GM12878 (cell line): ENCODE data around the gene GNAZ. TPM values are rescaled to one million over a fixed set of nuclear protein-coding genes. Genes with fewer than 3 reads are reported as not detected.

ENCODE experiments used
- ATAC-seq: fragments of 200-7000 bp; cut with Tn5 transposase; 3 replicates; pipeline ENCODE4 v1.9.1; 2020; ENCODE audit warnings: mild to moderate bottlenecking, moderate library complexity
- BruUV-seq: library from RNA; stranded (reverse); fragments of 400-500 nt; replicated peaks from 2 replicates; lab custom pipeline; 2021; lab: Mats Ljungman, UMichigan
- CTCF ChIA-PET: fragments of 300-600 bp; sonication (Branson Sonifier 250); formaldehyde crosslinking; extraction: SDS; loops from one replicate; lab custom pipeline; 2021; ENCODE audit warnings: inconsistent platforms; lab: Yijun Ruan, JAX
- POLR2A ChIA-PET: fragments of 350-600 bp; formaldehyde crosslinking; extraction: SDS; loops from one replicate; lab custom pipeline; 2021; ENCODE audit warnings: inconsistent platforms; lab: Charles Lee
- RAD21 ChIA-PET: fragments of 300-600 bp; sonication (Branson Sonifier 250); formaldehyde crosslinking; loops from one replicate; lab custom pipeline; 2023; ENCODE audit warnings: antibody characterized with exemption; ENCODE audit not compliant: unreplicated experiment; lab: Charles Lee
- SMC1A ChIA-PET: fragments of 300-600 bp; sonication (Branson Sonifier 250); formaldehyde crosslinking; loops from one replicate; lab custom pipeline; 2023; ENCODE audit not compliant: unreplicated experiment, uncharacterized antibody; lab: Charles Lee
- DNase-seq: peaks from one replicate; pipeline ENCODE4 v3.0.0-alpha.2; 2011; ENCODE audit warnings: low read depth, low spot score
- FAIRE-seq: peaks from 3 replicates; lab custom pipeline; 2011; peaks lifted over from hg19 to GRCh38; lab: Jason Lieb, UNC
- H2AFZ ChIP-seq: 2 replicates; pipeline ENCODE4 v1.6.0; 2011; ENCODE audit warnings: low read depth, low read length, control low read depth; ENCODE audit not compliant: control insufficient read depth
- H3K27ac ChIP-seq: 2 replicates; pipeline ENCODE4 v1.5.1; 2011; ENCODE audit warnings: control low read depth; ENCODE audit not compliant: control insufficient read depth, insufficient read depth
- H3K27me3 ChIP-seq, 2 experiments: replicated peaks in 1 of 2; 2 replicates each; pipeline versions ENCODE4 v1.6.0 to v1.6.1; 2011; ENCODE audit warnings: low read length in 1 of 2; ENCODE audit not compliant: control insufficient read depth in 2 of 2, insufficient read depth in 2 of 2
- H3K36me3 ChIP-seq, 2 experiments: 2 replicates each; pipeline ENCODE4 v1.5.1; 2011; ENCODE audit warnings: low read length in 1 of 2; ENCODE audit not compliant: control insufficient read depth in 2 of 2, insufficient read depth in 2 of 2
- H3K4me1 ChIP-seq: 2 replicates; pipeline ENCODE4 v1.6.1; 2011; ENCODE audit warnings: mild to moderate bottlenecking, low read length, moderate library complexity, mixed read lengths; ENCODE audit not compliant: control insufficient read depth, insufficient read depth
- H3K4me2 ChIP-seq: 2 replicates; pipeline ENCODE4 v1.6.0; 2011; ENCODE audit warnings: control low read depth; ENCODE audit not compliant: control insufficient read depth, insufficient read depth
- H3K4me3 ChIP-seq: fragments of 200-600 bp; sonication (generic); 2 replicates; pipeline ENCODE4 v1.5.1; 2016
- H3K79me2 ChIP-seq: 2 replicates; pipeline ENCODE4 v1.6.0; 2011; ENCODE audit warnings: low read length; ENCODE audit not compliant: control insufficient read depth, insufficient read depth
- H3K9ac ChIP-seq: 2 replicates; pipeline ENCODE4 v1.8.0; 2011; ENCODE audit warnings: low read length, control low read depth, mixed read lengths; ENCODE audit not compliant: control insufficient read depth, insufficient read depth
- H3K9me3 ChIP-seq: replicated peaks from 3 replicates; pipeline ENCODE4 v1.5.1; 2011; ENCODE audit warnings: mild to moderate bottlenecking, low read length; ENCODE audit not compliant: control insufficient read depth, insufficient read depth
- H4K20me1 ChIP-seq: 2 replicates; pipeline ENCODE4 v1.6.0; 2011; ENCODE audit not compliant: control insufficient read depth, insufficient read depth
- BMI1 ChIP-seq: fragments of 450-650 bp; IDR thresholded peaks from 2 replicates; pipeline ENCODE4 v1.6.1; 2016; ENCODE audit warnings: mild to moderate bottlenecking, moderate library complexity, borderline replicate concordance
- HDAC6 ChIP-seq: fragments of 200-600 bp; sonication (generic); IDR thresholded peaks from one replicate; pipeline ENCODE4 v1.8.0; 2017; ENCODE audit warnings: antibody characterized with exemption; ENCODE audit not compliant: unreplicated experiment
- NR2C1 ChIP-seq: fragments of 450-650 bp; IDR thresholded peaks from 2 replicates; pipeline ENCODE4 v1.6.1; 2017; ENCODE audit warnings: antibody characterized with exemption, mild to moderate bottlenecking, moderate library complexity
- NR2F1 ChIP-seq: fragments of 450-650 bp; conservative IDR thresholded peaks from 2 replicates; pipeline ENCODE4 v1.6.1; 2017; ENCODE audit warnings: mild to moderate bottlenecking
- PAX5 ChIP-seq: IDR thresholded peaks from 2 replicates; pipeline ENCODE4 v1.6.1; 2011; ENCODE audit warnings: low read depth, low read length, borderline replicate concordance
- WGBS: methylation state at CpG from one replicate; pipeline ENCODE4 v1.1.6; 2016; ENCODE audit warnings: low lambda C conversion rate; ENCODE audit not compliant: insufficient replicate concordance, insufficient coverage; ENCODE audit errors: missing lambda C conversion rate; 5-methylcytosine and 5-hydroxymethylcytosine counted together
- in situ Hi-C: fragments of 300-500 bp; cut with MboI; formaldehyde crosslinking; loops from 9 replicates; pipeline ENCODE4 v1.14.3; 2018; ENCODE audit warnings: mixed read lengths
- intact Hi-C: fragments of 100-400 bp; cut with micrococcal nuclease; formaldehyde crosslinking; loops from one replicate; pipeline ENCODE4 v1.14.2; 2022; ENCODE audit not compliant: unreplicated experiment
- polyA plus RNA-seq, 11 experiments: library from polyadenylated mRNA; depleted of rRNA in 4 of 11; unstranded in 6 of 11; stranded (reverse) in 5 of 11; fragments of >200 nt; fragmentation: Nextera tagmentation in 4 of 11; fragmentation: Illumina TruSeq in 1 of 11; extraction: Ambion mirVana in 4 of 11; extraction: Trizol in 1 of 11; gene quantifications; 1 replicate in 1 of 11; 2 replicates in 10 of 11; pipeline versions ENCODE4 v1.2.1 to v1.2.3, GENCODE V29; 2011 to 2016; ENCODE audit warnings: inconsistent platforms in 2 of 11, missing spikeins in 2 of 11, low read depth in 1 of 11
- total RNA-seq, 4 experiments: library from RNA; depleted of rRNA in 3 of 4; stranded (reverse); fragments of >200 nt in 3 of 4; fragmentation: Illumina TruSeq in 1 of 4; extraction: Trizol in 1 of 4; gene quantifications; 2 replicates each; pipeline versions ENCODE4 v1.2.1 to v1.2.3, GENCODE V29; 2013 to 2021

The GNAZ gene
- total and polyA plus RNA-seq, 10 of the 15 experiments (the other 5 are each of a cell fraction or from before 2014, with no cell fraction given), result 0.09 to 1.0 (median 0.44) TPM; not detected in 1

DNA sequence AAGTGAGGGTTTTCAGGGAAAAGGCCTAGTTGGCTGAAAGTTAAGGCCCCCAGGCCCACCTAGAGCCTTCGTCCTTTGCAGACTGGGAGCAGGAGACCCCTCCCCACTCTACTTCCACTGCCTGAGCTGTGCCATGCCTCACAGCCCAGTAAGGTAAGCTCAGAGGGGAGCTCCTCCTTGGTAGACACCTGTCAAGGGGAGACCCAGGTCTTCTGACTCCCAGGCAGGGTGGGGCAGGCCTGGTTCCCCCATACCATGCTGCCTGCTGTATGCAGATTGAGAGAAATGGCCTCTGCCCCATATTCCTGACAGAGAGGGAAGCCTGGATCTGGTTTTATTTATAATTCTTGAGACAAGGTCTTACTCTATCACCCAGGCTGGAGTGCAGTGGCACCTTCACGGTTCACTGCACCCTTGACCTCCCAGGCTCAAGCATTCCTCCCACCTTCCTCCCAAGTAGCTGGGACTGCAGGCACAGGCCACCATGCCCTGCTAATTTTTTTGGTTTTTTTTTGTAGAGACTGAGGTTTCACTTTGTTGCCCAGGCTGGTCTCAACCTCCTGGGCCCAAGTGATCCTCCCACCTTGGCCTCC is 75.7 kb downstream of the GNAZ start:
- H3K79me2 ChIP-seq, result no peaks in the 10 kb centered on the region
- H3K27ac ChIP-seq, result no peak overlapping the region
- H3K9me3 ChIP-seq, result no peaks in the 10 kb centered on the region
- H3K9ac ChIP-seq, result peak overlapping the region; percentile 47; the same call in 1 of the 2 replicates
- peaks cover 33% of the 10 kb centered on the region for H3K4me1 ChIP-seq
- ChIA-PET CTCF (interaction anchor here (0.6 to 2.0 kb wide), 6 partner anchors 11 to 191 kb away, joined by 3 to 10 read pairs (median 4); no protein-coding TSS in a partner anchor), POLR2A (interaction anchor here (0.7 to 3.2 kb wide), 4 partner anchors 11 to 291 kb away, joined by 3 to 9 read pairs (median 4); no protein-coding TSS in a partner anchor), SMC1A (interaction anchor here (0.6 to 1.8 kb wide), 7 partner anchors 11 to 191 kb away, joined by 3 to 6 read pairs (median 3); no protein-coding TSS in a partner anchor), RAD21 (interaction anchor here (1.1 to 2.7 kb wide), 6 partner anchors 8 to 392 kb away, joined by 3 to 13 read pairs (median 6); no protein-coding TSS in a partner anchor)
- H3K4me3 ChIP-seq, result peak overlapping the region; percentile 43
- H3K27me3 ChIP-seq, result no peaks in the 10 kb centered on the region
- DNase-seq (no peak), FAIRE-seq (no peak), ATAC-seq (no peak)
- no TSS peak for BruUV-seq
- intact Hi-C loops (loop anchor here (10.0 kb wide), 1 partner anchor 291 kb away; no protein-coding TSS in a partner anchor), in situ Hi-C loops (no loop called here)
- 53% methylated on average over 2 of the region's 2 CpGs for WGBS
- H3K4me2 ChIP-seq, result peak overlapping the region; percentile 70
- TF ChIP-seq PAX5 (peak; percentile 75; the same call in 1 of the 2 replicates), NR2F1 (peak; percentile 71), NR2C1 (peak; percentile 17; the same call in 1 of the 2 replicates), HDAC6 (no peak), BMI1 (no peak)
- no peaks in the 10 kb centered on the region for H3K36me3 ChIP-seq
- H2AFZ ChIP-seq, result peak overlapping the region; percentile 42
- no peaks in the 10 kb centered on the region for H4K20me1 ChIP-seq
